GM12801 (cell line): ENCODE measurements around the gene EME1.

Experiments
- CTCF ChIP-seq: IDR thresholded peaks from one replicate; pipeline ENCODE4 v1.5.1; 2011; ENCODE audit warnings: control low read depth; ENCODE audit not compliant: insufficient read length; ENCODE audit errors: extremely low read depth

Gene EME1

GRCh38 chr17:50396261-50397110 is 23.5 kb downstream of the EME1 start:
- no peak for TF ChIP-seq CTCF

- no peak for TF ChIP-seq CTCF
These were observed 24.3 kb downstream of the EME1 start, which contains the start of gene LRRC59 for GRCh38 chr17:50397111-50397918. LRRC59 (minus strand) TSS chr17:50397523; CDS start chr17:50397317, 206 bp downstream.

- TF ChIP-seq CTCF = no peak
These were observed 24.9 kb downstream of the EME1 start for GRCh38 chr17:50397919-50398285.

- TF ChIP-seq CTCF = no peak
These were observed 33.5 kb downstream of the EME1 start for GRCh38 chr17:50406578-50406977.

GRCh38 chr17:50407921-50408320 is 34.9 kb downstream of the EME1 start:
- no peak for TF ChIP-seq CTCF

- TF ChIP-seq CTCF = no peak
These were observed 39.2 kb downstream of the EME1 start for GRCh38 chr17:50412188-50412732.

- TF ChIP-seq CTCF = no peak
These were observed 41.8 kb downstream of the EME1 start for GRCh38 chr17:50414808-50415207.
